ENCODE data around the gene COL6A1. TPM values are rescaled to one million over a fixed set of nuclear protein-coding genes. Genes with fewer than 3 reads are reported as not detected.

COL6A1 gene
- total and polyA plus RNA-seq, 2 donors (not counting 3 experiments of a cell fraction or from before 2014, with no cell fraction given), result 30.1 to 42.4 TPM

GRCh38 chr21:46031484-46031883, 49.9 kb downstream of the COL6A1 start:
- no peak overlapping the region for H3K4me2 ChIP-seq (ENCODE audit: insufficient read depth, low read length)
- no peaks in the 10 kb centered on the region for H4K20me1 ChIP-seq (replicated peaks; ENCODE audit: control insufficient read depth, extremely low read depth, insufficient read depth, low read length)
- POLR2A ChIA-PET, result no interaction called here
- DNase-seq (ENCODE audit: low read depth, low spot score) (no peak), FAIRE-seq (no peak)
- peaks cover 0 to 9% of the 10 kb centered on the region in 2 experiments for H3K27me3 ChIP-seq (ENCODE audit: control insufficient read depth in 2 of 2, insufficient read depth in 2 of 2, low read length in 2 of 2)
- CTCF ChIA-PET, result no interaction called here
- H3K36me3 ChIP-seq (ENCODE audit: control insufficient read depth in 2 of 2, extremely low read depth in 1 of 2, insufficient read depth in 2 of 2, low read length in 2 of 2), result no peaks in the 10 kb centered on the region
- intact Hi-C loops (cut with micrococcal nuclease), result no loop called here
- no peaks in the 10 kb centered on the region for H3K79me2 ChIP-seq (ENCODE audit: control insufficient read depth, insufficient read depth, low read length)
- no peaks in the 10 kb centered on the region for H3K9me3 ChIP-seq (replicated peaks; ENCODE audit: control insufficient read depth, insufficient read depth, low read length)
- BruUV-seq (replicated peaks), result no TSS peak
- no peak overlapping the region for H3K4me3 ChIP-seq (replicated peaks in 1 of 3; ENCODE audit: insufficient read depth in 1 of 3, low read depth in 1 of 3, low read length in 3 of 3)
- no peak overlapping the region for H2AFZ ChIP-seq (ENCODE audit: low read depth, low read length)
- TF ChIP-seq POLR2A (IDR thresholded peaks at IDR 0.05; ENCODE audit: low read depth, low read length) (no peak), POLR2AphosphoS5 (IDR thresholded peaks at IDR 0.05; ENCODE audit: insufficient read depth, low read depth, low read length) (no peak), FOS (IDR thresholded peaks at IDR 0.05; ENCODE audit: borderline replicate concordance, insufficient read depth, low read length) (no peak), JUN (IDR thresholded peaks at IDR 0.05; ENCODE audit: borderline replicate concordance, insufficient read depth, insufficient read length, low read depth) (no peak), EZH2 (IDR thresholded peaks at IDR 0.05; ENCODE audit: borderline replicate concordance, low read depth, low read length, severe bottlenecking) (no peak), GATA2 (IDR thresholded peaks at IDR 0.05; ENCODE audit: insufficient read depth, insufficient read length, low read depth, low read length) (no peak), MYC (IDR thresholded peaks at IDR 0.05; ENCODE audit: low read depth, low read length) (no peak)
- TF ChIP-seq, protein P1, sequence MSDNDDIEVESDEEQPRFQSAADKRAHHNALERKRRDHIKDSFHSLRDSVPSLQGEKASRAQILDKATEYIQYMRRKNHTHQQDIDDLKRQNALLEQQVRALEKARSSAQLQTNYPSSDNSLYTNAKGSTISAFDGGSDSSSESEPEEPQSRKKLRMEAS (IDR thresholded peaks at IDR 0.05; ENCODE audit: insufficient read depth, insufficient read length), result no peak
- TF ChIP-seq, protein P2, sequence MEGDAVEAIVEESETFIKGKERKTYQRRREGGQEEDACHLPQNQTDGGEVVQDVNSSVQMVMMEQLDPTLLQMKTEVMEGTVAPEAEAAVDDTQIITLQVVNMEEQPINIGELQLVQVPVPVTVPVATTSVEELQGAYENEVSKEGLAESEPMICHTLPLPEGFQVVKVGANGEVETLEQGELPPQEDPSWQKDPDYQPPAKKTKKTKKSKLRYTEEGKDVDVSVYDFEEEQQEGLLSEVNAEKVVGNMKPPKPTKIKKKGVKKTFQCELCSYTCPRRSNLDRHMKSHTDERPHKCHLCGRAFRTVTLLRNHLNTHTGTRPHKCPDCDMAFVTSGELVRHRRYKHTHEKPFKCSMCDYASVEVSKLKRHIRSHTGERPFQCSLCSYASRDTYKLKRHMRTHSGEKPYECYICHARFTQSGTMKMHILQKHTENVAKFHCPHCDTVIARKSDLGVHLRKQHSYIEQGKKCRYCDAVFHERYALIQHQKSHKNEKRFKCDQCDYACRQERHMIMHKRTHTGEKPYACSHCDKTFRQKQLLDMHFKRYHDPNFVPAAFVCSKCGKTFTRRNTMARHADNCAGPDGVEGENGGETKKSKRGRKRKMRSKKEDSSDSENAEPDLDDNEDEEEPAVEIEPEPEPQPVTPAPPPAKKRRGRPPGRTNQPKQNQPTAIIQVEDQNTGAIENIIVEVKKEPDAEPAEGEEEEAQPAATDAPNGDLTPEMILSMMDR (IDR thresholded peaks at IDR 0.05; ENCODE audit: extremely low read depth in 1 of 2, insufficient read depth in 1 of 2, low read depth in 1 of 2, low read length in 2 of 2), result no peak
- dilution Hi-C loops (cut with MboI; ENCODE audit: extremely low pct_ligation_motif_present, low sequenced_read_pairs), result no loop called here
- H3K4me1 ChIP-seq (ENCODE audit: control insufficient read depth, extremely low read depth, insufficient read depth, low read length), result no peaks in the 10 kb centered on the region
- H3K27ac ChIP-seq (ENCODE audit: insufficient read depth, low read depth, low read length), result no peak overlapping the region
- no peaks in the 10 kb centered on the region for H3K9me1 ChIP-seq (replicated peaks; ENCODE audit: control insufficient read depth, extremely low read depth, insufficient read depth, low read length)
- H3K9ac ChIP-seq (replicated peaks; ENCODE audit: extremely low read depth, insufficient read depth, low read length), result no peak overlapping the region

Data from endothelial cell of umbilical vein (primary cell).